H9 (cell line): Measurements from ENCODE around the gene CFAP73. TPM values are rescaled to one million over a fixed set of nuclear protein-coding genes. Genes with fewer than 3 reads are reported as not detected.

Experiments
- DNase-seq: peaks from one replicate; pipeline ENCODE4 v3.0.0-alpha.2; 2017
- H2AFZ ChIP-seq: one replicate; pipeline ENCODE4 v1.6.1; 2013; ENCODE audit warnings: mild to moderate bottlenecking, low read length, control low read depth, moderate library complexity
- H2AK5ac ChIP-seq: 2 replicates; pipeline ENCODE4 v1.6.1; 2013; ENCODE audit warnings: low read length, control low read depth, mixed read lengths; ENCODE audit not compliant: insufficient read length
- H2BK120ac ChIP-seq: one replicate; pipeline ENCODE4 v1.6.1; 2013; ENCODE audit warnings: low read depth, mild to moderate bottlenecking, low read length, control low read depth, inconsistent platforms; ENCODE audit not compliant: poor library complexity, severe bottlenecking
- H2BK12ac ChIP-seq: 2 replicates; pipeline ENCODE4 v1.6.1; 2013; ENCODE audit warnings: low read length, control low read depth, mixed read lengths, low read depth; ENCODE audit not compliant: insufficient read length
- H2BK15ac ChIP-seq: 2 replicates; pipeline ENCODE4 v1.6.1; 2013; ENCODE audit warnings: low read depth, low read length, control low read depth
- H2BK20ac ChIP-seq: one replicate; pipeline ENCODE4 v1.6.1; 2013; ENCODE audit warnings: low read depth, mild to moderate bottlenecking, low read length, control low read depth, inconsistent platforms; ENCODE audit not compliant: poor library complexity, severe bottlenecking
- H2BK5ac ChIP-seq: 2 replicates; pipeline ENCODE4 v1.6.1; 2013; ENCODE audit warnings: low read length, control low read depth, mixed read lengths; ENCODE audit not compliant: insufficient read length
- H3K14ac ChIP-seq: 2 replicates; pipeline ENCODE4 v1.6.1; 2013; ENCODE audit warnings: low read length, control low read depth; ENCODE audit not compliant: insufficient read depth
- H3K18ac ChIP-seq: 2 replicates; pipeline ENCODE4 v1.6.1; 2013; ENCODE audit warnings: low read depth, mild to moderate bottlenecking, mixed read lengths, low read length, control low read depth; ENCODE audit not compliant: insufficient read length
- H3K23ac ChIP-seq: 2 replicates; pipeline ENCODE4 v1.6.1; 2013; ENCODE audit warnings: low read length, control low read depth, mixed read lengths, low read depth; ENCODE audit not compliant: insufficient read length
- H3K23me2 ChIP-seq: 2 replicates; pipeline ENCODE4 v1.6.1; 2013; ENCODE audit warnings: low read depth, mild to moderate bottlenecking, mixed read lengths, low read length, control low read depth; ENCODE audit not compliant: insufficient read length, poor library complexity, severe bottlenecking
- H3K27ac ChIP-seq: 2 replicates; pipeline ENCODE4 v1.5.1; 2013; ENCODE audit warnings: low read length, control low read depth, mixed read lengths, low read depth; ENCODE audit not compliant: insufficient read length
- H3K27me3 ChIP-seq: 2 replicates; pipeline ENCODE4 v1.6.1; 2013; ENCODE audit warnings: low read length, control low read depth, inconsistent platforms; ENCODE audit not compliant: insufficient read depth
- H3K4ac ChIP-seq: 2 replicates; pipeline ENCODE4 v1.6.1; 2013; ENCODE audit warnings: low read depth, mild to moderate bottlenecking, control low read depth, inconsistent platforms, low read length, moderate library complexity
- H3K4me1 ChIP-seq: 2 replicates; pipeline ENCODE4 v1.6.1; 2013; ENCODE audit warnings: low read length, control low read depth, inconsistent platforms; ENCODE audit not compliant: insufficient read depth
- H3K4me2 ChIP-seq: 2 replicates; pipeline ENCODE4 v1.6.1; 2013; ENCODE audit warnings: low read length, control low read depth, mixed read lengths; ENCODE audit not compliant: insufficient read length, insufficient read depth
- H3K56ac ChIP-seq: 2 replicates; pipeline ENCODE4 v1.6.1; 2013; ENCODE audit warnings: low read depth, mild to moderate bottlenecking, mixed read lengths, low read length, control low read depth; ENCODE audit not compliant: insufficient read length
- H3K79me1 ChIP-seq: 2 replicates; pipeline ENCODE4 v1.6.1; 2013; ENCODE audit warnings: low read depth, mild to moderate bottlenecking, moderate library complexity, low read length, control low read depth, inconsistent platforms; ENCODE audit not compliant: insufficient read depth, poor library complexity, severe bottlenecking
- H3K79me2 ChIP-seq: 2 replicates; pipeline ENCODE4 v1.6.1; 2013; ENCODE audit warnings: low read length, control low read depth, inconsistent platforms; ENCODE audit not compliant: insufficient read depth
- H3K9ac ChIP-seq: 2 replicates; pipeline ENCODE4 v1.6.1; 2013; ENCODE audit warnings: low read length, control low read depth, mixed read lengths; ENCODE audit not compliant: insufficient read length; ENCODE audit errors: extremely low read depth
- H3K9me3 ChIP-seq: one replicate; pipeline ENCODE4 v1.6.1; 2013; ENCODE audit warnings: low read depth, low read length, inconsistent platforms; ENCODE audit not compliant: control insufficient read depth
- H3T11ph ChIP-seq: one replicate; pipeline ENCODE4 v1.6.1; 2013; ENCODE audit warnings: mild to moderate bottlenecking, low read length, control low read depth, inconsistent platforms
- H4K20me1 ChIP-seq: one replicate; pipeline ENCODE4 v1.6.1; 2013; ENCODE audit not compliant: control insufficient read depth, insufficient read length, insufficient read depth
- H4K5ac ChIP-seq: 2 replicates; pipeline ENCODE4 v1.6.1; 2013; ENCODE audit warnings: low read depth, mild to moderate bottlenecking, mixed read lengths, low read length, control low read depth; ENCODE audit not compliant: insufficient read length
- H4K8ac ChIP-seq: replicated peaks from 2 replicates; pipeline ENCODE4 v1.6.1; 2013; ENCODE audit warnings: low read length, control low read depth, mixed read lengths, low read depth; ENCODE audit not compliant: insufficient read length
- H4K91ac ChIP-seq: 2 replicates; pipeline ENCODE4 v1.6.1; 2013; ENCODE audit warnings: low read depth, mild to moderate bottlenecking, moderate library complexity, mixed read lengths, low read length, control low read depth; ENCODE audit not compliant: insufficient read length
- H3K27ac Mint-ChIP-seq, 3 experiments: 2 replicates in 2 of 3; 3 replicates in 1 of 3; pipeline ENCODE4 v1.8.0; 2020 to 2021; ENCODE audit warnings: mixed read lengths in 3 of 3, mild to moderate bottlenecking in 1 of 3, moderate library complexity in 1 of 3
- H3K27me3 Mint-ChIP-seq: 2 replicates; pipeline ENCODE4 v1.8.0; 2021; ENCODE audit warnings: low read depth, mild to moderate bottlenecking, moderate library complexity, mixed read lengths
- H3K36me3 Mint-ChIP-seq, 3 experiments: 2 replicates in 2 of 3; 3 replicates in 1 of 3; pipeline ENCODE4 v1.8.0; 2020 to 2021; ENCODE audit warnings: low read depth in 3 of 3, mixed read lengths in 3 of 3; ENCODE audit not compliant: insufficient read depth in 1 of 3
- H3K4me1 Mint-ChIP-seq, 2 experiments: 2 replicates each; pipeline ENCODE4 v1.8.0; 2020; ENCODE audit warnings: mixed read lengths in 2 of 2
- H3K4me3 Mint-ChIP-seq, 2 experiments: 2 replicates in 1 of 2; 3 replicates in 1 of 2; pipeline ENCODE4 v1.8.0; 2020 to 2021; ENCODE audit warnings: mild to moderate bottlenecking in 2 of 2, mixed read lengths in 2 of 2, moderate library complexity in 1 of 2
- H3K9me3 Mint-ChIP-seq, 2 experiments: 2 replicates in 1 of 2; 3 replicates in 1 of 2; pipeline ENCODE4 v1.8.0; 2020; ENCODE audit warnings: mild to moderate bottlenecking in 2 of 2, mixed read lengths in 2 of 2, moderate library complexity in 1 of 2
- CTCF ChIP-seq: fragments of 200-600 bp; sonication (generic); conservative IDR thresholded peaks from 3 replicates; pipeline ENCODE4 v1.8.0; 2021; ENCODE audit warnings: antibody characterized with exemption, mild to moderate bottlenecking
- WGBS: extraction: QIAGEN DNeasy Blood & Tissue Kit; methylation state at CpG from one replicate; pipeline ENCODE4 v1.1.7; 2013; ENCODE audit warnings: missing lambda C conversion rate, low lambda C conversion rate, mixed read lengths; ENCODE audit not compliant: insufficient read length; ENCODE audit errors: extremely low coverage; 5-methylcytosine and 5-hydroxymethylcytosine counted together
- total RNA-seq: library from RNA; stranded (reverse); gene quantifications from 2 replicates; pipeline ENCODE4 v1.2.1, GENCODE V29; 2021

CFAP73 gene
- total RNA-seq, 1 experiment from 2014 or later = not detected

GRCh38 chr12:113161415-113162016 lies 12.0 kb downstream of the CFAP73 start:
- H3K23ac ChIP-seq = no peak overlapping the region
- H3K18ac ChIP-seq = no peak overlapping the region
- H2BK12ac ChIP-seq = no peak overlapping the region
- TF ChIP-seq CTCF = no peak
- H3K56ac ChIP-seq = no peak overlapping the region
- no peak overlapping the region for H2AK5ac ChIP-seq
- H3K14ac ChIP-seq = no peak overlapping the region
- no peaks in the 10 kb centered on the region for H3K27me3 ChIP-seq
- no peak overlapping the region for H4K91ac ChIP-seq
- H3K4me2 ChIP-seq = peak overlapping the region; percentile 37
- H2BK5ac ChIP-seq = no peak overlapping the region
- no peaks in the 10 kb centered on the region for H3K79me1 ChIP-seq
- Mint-ChIP-seq H3K9me3 (no peaks in the 10 kb centered on the region), H3K4me1 (peaks cover 11 to 25% of the 10 kb centered on the region in 2 experiments), H3K4me3 (peak overlapping the region in 1 of 2 experiments; percentile 65; a peak in 2 of 5 replicates), H3K27ac (peak overlapping the region; percentile 27 to 89 (median 79); a peak in 4 of 7 replicates), H3K27me3 (peaks cover 4% of the 10 kb centered on the region), H3K36me3 (peaks cover 20 to 78% (median 71%) of the 10 kb centered on the region in 3 experiments)
- H2AFZ ChIP-seq = no peak overlapping the region
- H3K23me2 ChIP-seq = peaks cover 3% of the 10 kb centered on the region
- no peak overlapping the region for H4K8ac ChIP-seq
- no peak overlapping the region for H2BK15ac ChIP-seq
- no peak overlapping the region for H3T11ph ChIP-seq
- H3K79me2 ChIP-seq = no peaks in the 10 kb centered on the region
- no peak overlapping the region for H3K27ac ChIP-seq
- H2BK20ac ChIP-seq = no peak overlapping the region
- H3K4ac ChIP-seq = no peak overlapping the region
- no CpG with 5 or more reads among the region's 26 CpGs for WGBS
- H2BK120ac ChIP-seq = no peak overlapping the region
- no peaks in the 10 kb centered on the region for H4K20me1 ChIP-seq
- H3K9ac ChIP-seq = no peak overlapping the region
- DNase-seq = peak; percentile 100
- no peaks in the 10 kb centered on the region for H3K4me1 ChIP-seq
- H4K5ac ChIP-seq = no peak overlapping the region
- no peaks in the 10 kb centered on the region for H3K9me3 ChIP-seq
